HepG2 (cell line): ENCODE results near the gene DLG5.

ENCODE experiments used
- ATF7 ChIP-seq, 2 experiments: fragments of 450-650 bp in 1 of 2; sonication (generic) in 1 of 2; formaldehyde crosslinking in 1 of 2; IDR thresholded peaks; 2 replicates each; pipeline versions ENCODE4 v1.4.0 to v1.6.1; 2016 to 2020; ENCODE audit warnings: antibody characterized with exemption in 1 of 2, mild to moderate bottlenecking in 1 of 2, missing genetic modification reagents in 1 of 2
- BRCA1 ChIP-seq: sonication (generic); formaldehyde crosslinking; IDR thresholded peaks from 2 replicates; pipeline ENCODE4 v1.4.0; 2020; ENCODE audit warnings: missing genetic modification reagents
- ZNF276 ChIP-seq: sonication (generic); formaldehyde crosslinking; IDR thresholded peaks from 2 replicates; pipeline ENCODE4 v1.4.0; 2020; ENCODE audit warnings: mild to moderate bottlenecking, low read depth, missing genetic modification reagents
- ZNF720 ChIP-seq: sonication (generic); formaldehyde crosslinking; IDR thresholded peaks from 2 replicates; pipeline ENCODE4 v1.4.0; 2020; ENCODE audit warnings: missing genetic modification reagents
- ZNF879 ChIP-seq: sonication (generic); formaldehyde crosslinking; IDR thresholded peaks from 2 replicates; pipeline ENCODE4 v1.8.1; 2023; ENCODE audit warnings: missing genetic modification reagents

- no peak for TF ChIP-seq ZNF879
- no peak for TF ChIP-seq BRCA1
- TF ChIP-seq ZNF276 (CRISPR knock-in tag), result no peak
- TF ChIP-seq ATF7 (IDR thresholded peaks at IDR 0.05), result no peak
- no peak for TF ChIP-seq ATF7 (CRISPR knock-in tag; IDR thresholded peaks at IDR 0.05)
- TF ChIP-seq ZNF720 (CRISPR knock-in tag), result no peak
Measured at GRCh38 chr10:77865580-77866324, 60.8 kb downstream of the DLG5 start.
